K562 (cell line): Measurements from ENCODE around the gene CRTC3. TPM values are rescaled to one million over a fixed set of nuclear protein-coding genes. Genes with fewer than 3 reads are reported as not detected.

Experiments
- AFF1 ChIP-seq, 2 experiments: fragments of 450-650 bp; IDR thresholded peaks; 2 replicates each; pipeline ENCODE4 v1.6.1; 2018; ENCODE audit warnings: mild to moderate bottlenecking in 2 of 2, low read depth in 1 of 2; ENCODE audit not compliant: partially characterized antibody in 2 of 2
- ATF2 ChIP-seq: sonication (generic); formaldehyde crosslinking; IDR thresholded peaks from 2 replicates; pipeline ENCODE4 v1.8.1; 2022; ENCODE audit warnings: missing genetic modification reagents
- CTBP1 ChIP-seq: fragments of 450-650 bp; IDR thresholded peaks from 2 replicates; pipeline ENCODE4 v1.6.1; 2016; ENCODE audit warnings: borderline replicate concordance
- GATA2 ChIP-seq: sonication (generic); formaldehyde crosslinking; IDR thresholded peaks from 2 replicates; pipeline ENCODE4 v1.4.0; 2020; ENCODE audit warnings: mild to moderate bottlenecking, missing genetic modification reagents
- HDAC2 ChIP-seq: fragments of 450-650 bp; IDR thresholded peaks from 2 replicates; pipeline ENCODE4 v1.6.1; 2016; ENCODE audit warnings: mild to moderate bottlenecking
- KDM5B ChIP-seq: fragments of 200-600 bp; sonication (generic); IDR thresholded peaks from 2 replicates; pipeline ENCODE4 v1.6.1; 2012; ENCODE audit warnings: low read depth, mild to moderate bottlenecking, moderate library complexity, low read length, control low read depth, inconsistent platforms; ENCODE audit not compliant: insufficient replicate concordance
- MCM3 ChIP-seq: fragments of 450-650 bp; IDR thresholded peaks from 2 replicates; pipeline ENCODE4 v1.6.1; 2016
- MEF2D ChIP-seq: conservative IDR thresholded peaks from 2 replicates; pipeline ENCODE4 v1.6.1; 2016; ENCODE audit warnings: low read depth, missing genetic modification characterization, missing compliant biosample characterization
- MTA3 ChIP-seq: fragments of 450-650 bp; formaldehyde crosslinking; IDR thresholded peaks from 2 replicates; pipeline ENCODE4 v1.6.1; 2017; ENCODE audit warnings: mild to moderate bottlenecking, borderline replicate concordance
- MYC ChIP-seq, 2 experiments: fragments of 250-450 bp in 1 of 2; sonication (Bioruptor Pico) in 1 of 2; IDR thresholded peaks; 2 replicates each; pipeline versions ENCODE4 v1.5.1 to v1.6.1; 2012 to 2021; ENCODE audit warnings: low read depth in 2 of 2, borderline replicate concordance in 1 of 2, improper control_type of control experiment in 1 of 2, low read length in 1 of 2, mild to moderate bottlenecking in 1 of 2, moderate library complexity in 1 of 2
- NONO ChIP-seq, 2 experiments: fragments of 200-400 bp in 1 of 2; fragments of 450-650 bp in 1 of 2; formaldehyde crosslinking in 1 of 2; IDR thresholded peaks; 2 replicates each; pipeline ENCODE4 v1.6.1; 2017; ENCODE audit warnings: low read depth in 2 of 2, mild to moderate bottlenecking in 2 of 2, moderate library complexity in 2 of 2, low read length in 1 of 2
- PTRF ChIP-seq: fragments of 450-650 bp; IDR thresholded peaks from 2 replicates; pipeline ENCODE4 v1.6.1; 2016; ENCODE audit warnings: mild to moderate bottlenecking, missing genetic modification characterization, missing compliant biosample characterization
- TAL1 ChIP-seq: fragments of 450-650 bp; IDR thresholded peaks from 2 replicates; pipeline ENCODE4 v1.6.1; 2016; ENCODE audit warnings: mild to moderate bottlenecking
- WHSC1 ChIP-seq: IDR thresholded peaks from one replicate; pipeline ENCODE4 v1.6.1; 2012; ENCODE audit warnings: low read length, control low read depth, inconsistent platforms
- ZNF143 ChIP-seq: sonication (generic); formaldehyde crosslinking; IDR thresholded peaks from 2 replicates; pipeline ENCODE4 v1.9.0; 2022; ENCODE audit warnings: mild to moderate bottlenecking, missing genetic modification reagents
- ZNF76 ChIP-seq: fragments of 250-450 bp; sonication (Bioruptor Pico); IDR thresholded peaks from 2 replicates; pipeline ENCODE4 v1.4.0; 2020; ENCODE audit warnings: mild to moderate bottlenecking, moderate library complexity, borderline replicate concordance
- polyA plus RNA-seq, 8 experiments: library from polyadenylated mRNA; depleted of rRNA in 4 of 8; stranded (reverse) in 5 of 8; unstranded in 3 of 8; fragments of >200 nt; fragmentation: Nextera tagmentation in 2 of 8; fragmentation: Illumina TruSeq in 1 of 8; extraction: Ambion mirVana in 2 of 8; extraction: Trizol in 1 of 8; gene quantifications; 2 replicates each; pipeline versions ENCODE4 v1.2.1 to v1.2.3, GENCODE V29; 2011 to 2014; ENCODE audit warnings: inconsistent platforms in 1 of 8, missing spikeins in 1 of 8
- total RNA-seq, 7 experiments: library from RNA; depleted of rRNA in 6 of 7; stranded (reverse); fragments of >200 nt in 6 of 7; fragmentation: Illumina TruSeq in 2 of 7; extraction: Trizol in 2 of 7; gene quantifications; 2 replicates each; pipeline versions ENCODE4 v1.2.1 to v1.2.3, GENCODE V29; 2011 to 2021; ENCODE audit warnings: low replicate concordance in 1 of 7
- TF ChIP-seq, protein P1 (sequence below), 2 experiments: IDR thresholded peaks; 2 replicates each; pipeline ENCODE4 v1.6.1; 2012; ENCODE audit warnings: improper control_type of control experiment in 2 of 2, low read depth in 2 of 2, low read length in 2 of 2, borderline replicate concordance in 1 of 2
- TF ChIP-seq, protein P2 (sequence below): sonication (generic); formaldehyde crosslinking; IDR thresholded peaks from 2 replicates; pipeline ENCODE4 v1.8.0; 2022; ENCODE audit warnings: missing genetic modification reagents, mild to moderate bottlenecking, moderate library complexity, borderline replicate concordance

The CRTC3 gene
- total and polyA plus RNA-seq, 9 of the 15 experiments (the other 6 are each of a cell fraction or from before 2014, with no cell fraction given): 1.2 to 19.0 (median 11.6) TPM

DNA sequence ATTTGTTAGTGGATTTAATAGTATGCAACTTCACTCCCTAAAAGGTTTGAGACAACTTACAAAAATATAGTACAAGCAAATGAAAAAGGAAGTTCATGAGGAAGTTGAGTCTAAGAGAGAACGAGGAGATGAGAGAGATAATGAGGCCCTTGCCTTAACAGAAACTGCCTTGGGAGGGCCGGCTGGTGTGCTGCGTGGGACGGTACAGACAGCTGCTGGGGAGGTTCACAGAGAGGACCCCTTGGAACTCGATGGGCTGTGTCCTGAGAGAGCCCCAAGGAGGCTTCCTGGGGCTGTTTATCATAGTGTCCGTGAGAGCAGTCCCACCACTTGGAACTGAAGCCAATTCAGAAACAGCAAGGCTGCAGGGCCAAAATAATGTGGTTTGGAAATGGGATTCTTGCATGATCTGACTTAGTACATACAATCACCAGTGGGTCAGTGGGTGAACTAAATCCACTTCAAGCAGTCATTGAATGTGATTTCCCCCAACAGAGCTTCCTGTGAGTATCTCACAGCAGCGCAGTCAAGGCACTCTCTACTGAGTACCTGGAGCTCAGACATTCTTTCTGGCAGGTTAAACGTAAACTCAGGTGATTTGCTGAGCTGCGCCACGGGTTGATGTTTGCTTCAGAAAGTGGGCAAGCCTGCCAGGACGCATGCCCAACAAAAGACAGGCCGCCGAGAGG is 90.8 kb downstream of the CRTC3 start (continued):
- TF ChIP-seq, protein P1, sequence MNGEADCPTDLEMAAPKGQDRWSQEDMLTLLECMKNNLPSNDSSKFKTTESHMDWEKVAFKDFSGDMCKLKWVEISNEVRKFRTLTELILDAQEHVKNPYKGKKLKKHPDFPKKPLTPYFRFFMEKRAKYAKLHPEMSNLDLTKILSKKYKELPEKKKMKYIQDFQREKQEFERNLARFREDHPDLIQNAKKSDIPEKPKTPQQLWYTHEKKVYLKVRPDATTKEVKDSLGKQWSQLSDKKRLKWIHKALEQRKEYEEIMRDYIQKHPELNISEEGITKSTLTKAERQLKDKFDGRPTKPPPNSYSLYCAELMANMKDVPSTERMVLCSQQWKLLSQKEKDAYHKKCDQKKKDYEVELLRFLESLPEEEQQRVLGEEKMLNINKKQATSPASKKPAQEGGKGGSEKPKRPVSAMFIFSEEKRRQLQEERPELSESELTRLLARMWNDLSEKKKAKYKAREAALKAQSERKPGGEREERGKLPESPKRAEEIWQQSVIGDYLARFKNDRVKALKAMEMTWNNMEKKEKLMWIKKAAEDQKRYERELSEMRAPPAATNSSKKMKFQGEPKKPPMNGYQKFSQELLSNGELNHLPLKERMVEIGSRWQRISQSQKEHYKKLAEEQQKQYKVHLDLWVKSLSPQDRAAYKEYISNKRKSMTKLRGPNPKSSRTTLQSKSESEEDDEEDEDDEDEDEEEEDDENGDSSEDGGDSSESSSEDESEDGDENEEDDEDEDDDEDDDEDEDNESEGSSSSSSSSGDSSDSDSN (IDR thresholded peaks at IDR 0.05; ENCODE audit: borderline replicate concordance in 1 of 2, low read depth in 2 of 2, low read length in 2 of 2): peak in 1 of 2 experiments; percentile 42; a peak in 1 of 4 replicates
- 0 out of 2 replicates have a peak, but pooled peaks have one; percentile 22 for TF ChIP-seq CTBP1
- TF ChIP-seq ZNF143 (CRISPR knock-in tag): no peak
- no peak for TF ChIP-seq TAL1
- TF ChIP-seq MTA3: 0 out of 2 replicates have a peak, but pooled peaks have one; percentile 24
- no peak for TF ChIP-seq PTRF (tag)
- TF ChIP-seq NONO (IDR thresholded peaks at IDR 0.05; ENCODE audit: low read depth in 2 of 2, low read length in 1 of 2): no peak
- 0 out of 2 replicates have a peak, but pooled peaks have one; percentile 15 for TF ChIP-seq HDAC2
- TF ChIP-seq GATA2 (CRISPR knock-in tag): peak; percentile 94
- no peak for TF ChIP-seq WHSC1
- TF ChIP-seq MEF2D: 0 out of 2 replicates have a peak, but pooled peaks have one; percentile 16
- 0 out of 2 replicates have a peak, but pooled peaks have one; percentile 33 for TF ChIP-seq MYC (IDR thresholded peaks at IDR 0.05; ENCODE audit: low read depth, low read length)
- TF ChIP-seq MYC (CRISPR knock-in tag; IDR thresholded peaks at IDR 0.05; ENCODE audit: borderline replicate concordance, low read depth): no peak
- peak in 1 of 2 experiments; percentile 31 for TF ChIP-seq AFF1 (IDR thresholded peaks at IDR 0.05; ENCODE audit: low read depth in 1 of 2, partially characterized antibody in 2 of 2)
- TF ChIP-seq KDM5B: no peak
- TF ChIP-seq ZNF76 (CRISPR knock-in tag): 0 out of 2 replicates have a peak, but pooled peaks have one; percentile 15
- TF ChIP-seq, protein P2, sequence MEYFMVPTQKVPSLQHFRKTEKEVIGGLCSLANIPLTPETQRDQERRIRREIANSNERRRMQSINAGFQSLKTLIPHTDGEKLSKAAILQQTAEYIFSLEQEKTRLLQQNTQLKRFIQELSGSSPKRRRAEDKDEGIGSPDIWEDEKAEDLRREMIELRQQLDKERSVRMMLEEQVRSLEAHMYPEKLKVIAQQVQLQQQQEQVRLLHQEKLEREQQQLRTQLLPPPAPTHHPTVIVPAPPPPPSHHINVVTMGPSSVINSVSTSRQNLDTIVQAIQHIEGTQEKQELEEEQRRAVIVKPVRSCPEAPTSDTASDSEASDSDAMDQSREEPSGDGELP: peak; percentile 71; the same call in 1 of the 2 replicates
- no peak for TF ChIP-seq ATF2 (CRISPR knock-in tag)
- no peak for TF ChIP-seq MCM3
